Tibial nerve (tissue), 4 donors: ENCODE measurements around the gene NENF. TPM values are rescaled to one million over a fixed set of nuclear protein-coding genes. Genes with fewer than 3 reads are reported as not detected.

Source experiments
- DNase-seq, 2 donors: peaks; one replicate each; pipeline ENCODE4 v3.0.0-alpha.2; 2019; ENCODE audit warnings: low spot score in 2 of 2
- H3K27ac ChIP-seq, 4 donors: fragments of 200-600 bp; sonication (generic) in 3 of 4; one replicate each; pipeline ENCODE4 v1.5.1; 2017 to 2019; ENCODE audit warnings: mild to moderate bottlenecking in 1 of 4
- H3K27me3 ChIP-seq, 2 donors: fragments of 200-600 bp; sonication (generic) in 1 of 2; one replicate each; pipeline versions ENCODE4 v1.5.1 to v1.6.0; 2017 to 2019
- H3K36me3 ChIP-seq, 3 donors: fragments of 200-600 bp; sonication (generic); one replicate each; pipeline ENCODE4 v1.5.1; 2018 to 2019
- H3K4me1 ChIP-seq, 4 donors: fragments of 200-600 bp; sonication (generic) in 3 of 4; one replicate each; pipeline ENCODE4 v1.5.1; 2017 to 2019
- H3K4me3 ChIP-seq, 4 donors: fragments of 200-600 bp; sonication (generic) in 3 of 4; one replicate each; pipeline ENCODE4 v1.5.1; 2017 to 2019; ENCODE audit warnings: mild to moderate bottlenecking in 1 of 4, moderate library complexity in 1 of 4
- H3K9me3 ChIP-seq, 4 donors: fragments of 200-600 bp; sonication (generic) in 3 of 4; one replicate each; pipeline ENCODE4 v1.5.1; 2017 to 2019
- CTCF ChIP-seq, 5 experiments: fragments of 200-600 bp in 3 of 5; fragments of 450-650 bp in 2 of 5; sonication (generic) in 3 of 5; IDR thresholded peaks; one replicate each; pipeline ENCODE4 v1.5.1; 2016 to 2019; ENCODE audit warnings: antibody characterized with exemption in 5 of 5, mild to moderate bottlenecking in 3 of 5, moderate library complexity in 2 of 5
- EP300 ChIP-seq, 2 donors: sonication (generic); formaldehyde crosslinking; IDR thresholded peaks; one replicate each; pipeline ENCODE4 v1.6.1; 2017; ENCODE audit warnings: antibody characterized with exemption in 2 of 2, mild to moderate bottlenecking in 1 of 2
- POLR2A ChIP-seq, 2 donors: fragments of 450-650 bp; IDR thresholded peaks; one replicate each; pipeline ENCODE4 v1.6.1; 2017; ENCODE audit warnings: antibody characterized with exemption in 2 of 2, mild to moderate bottlenecking in 2 of 2, moderate library complexity in 2 of 2
- WGBS, 2 donors: methylation state at CpG; one replicate each; pipeline ENCODE4 v1.1.5; 2018; 5-methylcytosine and 5-hydroxymethylcytosine counted together
- total RNA-seq, 4 donors: library from RNA; depleted of rRNA; stranded (reverse); fragments of >200 nt; gene quantifications; one replicate each; pipeline ENCODE4 v1.1.0, GENCODE V29; 2016

NENF gene
- total RNA-seq, 4 donors from 2014 or later: 164 to 211 (median 164) TPM

- TF ChIP-seq POLR2A (IDR thresholded peaks at IDR 0.05) (no peak), EP300 (IDR thresholded peaks at IDR 0.05) (no peak), CTCF (IDR thresholded peaks at IDR 0.05) (no peak)
- 88 to 90% methylated on average over 2 of the region's 2 CpGs for WGBS, 2 donors
- Histone ChIP-seq H3K4me1 (peaks cover 0 to 24% (median 5%) of the 10 kb centered on the region in 4 donors), H3K36me3 (peaks cover 0 to 7% (median 0%) of the 10 kb centered on the region in 3 donors), H3K27me3 (no peaks in the 10 kb centered on the region), H3K9me3 (peaks cover 0 to 8% (median 0%) of the 10 kb centered on the region in 4 donors), H3K4me3 (no peak overlapping the region), H3K27ac (no peak overlapping the region)
- DNase-seq: no peak
Observed at GRCh38 chr1:212455401-212455800, 22.7 kb downstream of the NENF start.

GRCh38 chr1:212455803-212456528, 23.2 kb downstream of the NENF start:
- DNase-seq: peak; percentile 82 to 93
- Histone ChIP-seq H3K4me3 (no peak overlapping the region), H3K36me3 (peaks cover 0 to 7% (median 0%) of the 10 kb centered on the region in 3 donors), H3K27me3 (no peaks in the 10 kb centered on the region), H3K27ac (peak overlapping the region in 1 of 4 donors; percentile 55), H3K9me3 (peaks cover 0 to 8% (median 0%) of the 10 kb centered on the region in 4 donors), H3K4me1 (peaks cover 0 to 24% (median 5%) of the 10 kb centered on the region in 4 donors)
- peak in 1 of 2 donors; percentile 22 for TF ChIP-seq EP300 (IDR thresholded peaks at IDR 0.05)
- no peak for TF ChIP-seq POLR2A (IDR thresholded peaks at IDR 0.05)
- peak; percentile 92 to 99 (median 96) for TF ChIP-seq CTCF (IDR thresholded peaks at IDR 0.05)
- WGBS, 2 donors: 34 to 35% methylated on average over 10 of the region's 10 CpGs

GRCh38 chr1:212457740-212458338, 25.1 kb downstream of the NENF start:
- peak in 1 of 2 donors; percentile 40 for DNase-seq
- Histone ChIP-seq H3K4me3 (no peak overlapping the region), H3K9me3 (peaks cover 0 to 8% (median 0%) of the 10 kb centered on the region in 4 donors), H3K36me3 (peaks cover 0 to 7% (median 0%) of the 10 kb centered on the region in 3 donors), H3K4me1 (peaks cover 0 to 17% (median 5%) of the 10 kb centered on the region in 4 donors), H3K27me3 (no peaks in the 10 kb centered on the region), H3K27ac (no peak overlapping the region)
- TF ChIP-seq CTCF (IDR thresholded peaks at IDR 0.05) (peak in 4 of 5 experiments; percentile 21 to 28 (median 26)), POLR2A (IDR thresholded peaks at IDR 0.05) (no peak)
- WGBS, 2 donors: 44 to 61% methylated on average over 8 of the region's 8 CpGs

GRCh38 chr1:212458817-212459216, 26.1 kb downstream of the NENF start:
- DNase-seq: no peak
- H3K27me3 ChIP-seq: no peaks in the 10 kb centered on the region
- H3K4me3 ChIP-seq: no peak overlapping the region
- H3K9me3 ChIP-seq: peaks cover 0 to 8% (median 0%) of the 10 kb centered on the region in 4 donors
- H3K36me3 ChIP-seq: no peaks in the 10 kb centered on the region
- peaks cover 0 to 11% (median 5%) of the 10 kb centered on the region in 4 donors for H3K4me1 ChIP-seq
- TF ChIP-seq POLR2A (IDR thresholded peaks at IDR 0.05) (no peak), EP300 (IDR thresholded peaks at IDR 0.05) (no peak), CTCF (IDR thresholded peaks at IDR 0.05) (no peak)
- 11 to 40% methylated on average over 1 of the region's 1 CpG for WGBS, 2 donors
- no peak overlapping the region for H3K27ac ChIP-seq

- no peaks in the 10 kb centered on the region for H3K27me3 ChIP-seq
- no peaks in the 10 kb centered on the region for H3K36me3 ChIP-seq
- H3K4me1 ChIP-seq: peaks cover 0 to 11% (median 5%) of the 10 kb centered on the region in 4 donors
- H3K9me3 ChIP-seq: peaks cover 0 to 8% (median 0%) of the 10 kb centered on the region in 4 donors
- WGBS, 2 donors: 46 to 58% methylated on average over 5 of the region's 5 CpGs
- peak in 1 of 2 donors; percentile 49 for TF ChIP-seq EP300 (IDR thresholded peaks at IDR 0.05)
- TF ChIP-seq CTCF (IDR thresholded peaks at IDR 0.05): no peak
- H3K27ac ChIP-seq: peak overlapping the region in 2 of 4 donors; percentile 26 to 68
- no peak for DNase-seq
- no peak overlapping the region for H3K4me3 ChIP-seq
Observed at GRCh38 chr1:212459656-212460055, 26.9 kb downstream of the NENF start.
